Thoracic aorta (tissue), 2 donors: ENCODE data around the gene COA7. TPM values are rescaled to one million over a fixed set of nuclear protein-coding genes. Genes with fewer than 3 reads are reported as not detected.

ENCODE experiments used
- ATAC-seq: fragments of 150-250 bp; one replicate; pipeline ENCODE4 v1.8.0; 2017; ENCODE audit warnings: low read depth; ENCODE audit not compliant: insufficient number of reproducible peaks, low FRiP score
- DNase-seq: peaks from one replicate; pipeline ENCODE4 v3.0.0-alpha.2; 2020; ENCODE audit warnings: low spot score
- H3K27ac ChIP-seq, 2 donors: fragments of 200-600 bp; sonication (generic); 1 replicate in 1 of 2; 2 replicates in 1 of 2; pipeline ENCODE4 v1.5.1; 2016; ENCODE audit warnings: mild to moderate bottlenecking in 2 of 2, moderate library complexity in 2 of 2
- H3K27me3 ChIP-seq: fragments of 200-600 bp; sonication (generic); replicated peaks from 2 replicates; pipeline ENCODE4 v1.6.0; 2016; ENCODE audit warnings: mild to moderate bottlenecking; ENCODE audit not compliant: insufficient read depth
- H3K36me3 ChIP-seq: fragments of 200-600 bp; sonication (generic); one replicate; pipeline ENCODE4 v1.5.1; 2016
- H3K4me1 ChIP-seq, 2 donors: fragments of 200-600 bp; sonication (generic); 1 replicate in 1 of 2; 2 replicates in 1 of 2; pipeline versions ENCODE4 v1.5.1 to v1.6.0; 2016; ENCODE audit warnings: low read depth in 2 of 2, mild to moderate bottlenecking in 1 of 2; ENCODE audit not compliant: control insufficient read depth in 1 of 2
- H3K4me3 ChIP-seq: fragments of 200-600 bp; sonication (generic); 2 replicates; pipeline ENCODE4 v1.5.1; 2016; ENCODE audit warnings: mild to moderate bottlenecking
- H3K9me3 ChIP-seq: fragments of 200-600 bp; sonication (generic); 2 replicates; pipeline ENCODE4 v1.5.1; 2016
- total RNA-seq, 2 donors: library from RNA; depleted of rRNA; stranded (reverse); fragments of >200 nt; gene quantifications; one replicate each; pipeline versions ENCODE4 v1.1.0 to v1.2.3, GENCODE V29; 2016
- TF ChIP-seq, protein P1 (sequence below): fragments of 200-600 bp; sonication (generic); IDR thresholded peaks from one replicate; pipeline ENCODE4 v1.5.1; 2019; ENCODE audit warnings: antibody characterized with exemption

COA7 gene
- total RNA-seq, 2 donors from 2014 or later, result 4.6 to 9.9 TPM

DNA sequence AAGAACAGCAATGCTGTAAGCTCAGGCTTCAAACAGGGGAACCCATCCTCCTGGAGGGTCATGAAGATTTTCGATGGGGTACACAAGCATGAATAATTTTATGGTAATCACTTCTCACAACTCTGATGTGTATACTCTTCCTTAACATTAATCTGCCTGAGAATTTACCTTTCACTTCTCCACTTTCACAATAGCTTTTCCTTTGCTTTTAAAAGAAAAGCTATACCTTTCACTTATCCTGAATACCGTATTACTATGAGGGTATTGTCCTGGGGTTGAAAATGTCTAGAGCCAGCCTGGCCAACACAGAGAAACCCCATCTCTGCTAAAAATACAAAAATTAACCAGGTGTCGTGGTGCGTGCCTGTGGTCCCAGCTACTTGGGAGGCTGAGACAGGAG is 15.4 kb upstream of the COA7 start:
- ATAC-seq (no peak), DNase-seq (no peak)
- H3K9me3 ChIP-seq, result no peaks in the 10 kb centered on the region
- H3K27me3 ChIP-seq, result no peaks in the 10 kb centered on the region
- no peak overlapping the region for H3K4me3 ChIP-seq
- TF ChIP-seq, protein P1, sequence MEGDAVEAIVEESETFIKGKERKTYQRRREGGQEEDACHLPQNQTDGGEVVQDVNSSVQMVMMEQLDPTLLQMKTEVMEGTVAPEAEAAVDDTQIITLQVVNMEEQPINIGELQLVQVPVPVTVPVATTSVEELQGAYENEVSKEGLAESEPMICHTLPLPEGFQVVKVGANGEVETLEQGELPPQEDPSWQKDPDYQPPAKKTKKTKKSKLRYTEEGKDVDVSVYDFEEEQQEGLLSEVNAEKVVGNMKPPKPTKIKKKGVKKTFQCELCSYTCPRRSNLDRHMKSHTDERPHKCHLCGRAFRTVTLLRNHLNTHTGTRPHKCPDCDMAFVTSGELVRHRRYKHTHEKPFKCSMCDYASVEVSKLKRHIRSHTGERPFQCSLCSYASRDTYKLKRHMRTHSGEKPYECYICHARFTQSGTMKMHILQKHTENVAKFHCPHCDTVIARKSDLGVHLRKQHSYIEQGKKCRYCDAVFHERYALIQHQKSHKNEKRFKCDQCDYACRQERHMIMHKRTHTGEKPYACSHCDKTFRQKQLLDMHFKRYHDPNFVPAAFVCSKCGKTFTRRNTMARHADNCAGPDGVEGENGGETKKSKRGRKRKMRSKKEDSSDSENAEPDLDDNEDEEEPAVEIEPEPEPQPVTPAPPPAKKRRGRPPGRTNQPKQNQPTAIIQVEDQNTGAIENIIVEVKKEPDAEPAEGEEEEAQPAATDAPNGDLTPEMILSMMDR, result no peak
- H3K27ac ChIP-seq, result no peak overlapping the region
- H3K4me1 ChIP-seq, result no peaks in the 10 kb centered on the region
- H3K36me3 ChIP-seq, result no peaks in the 10 kb centered on the region

GRCh38 chr1:52709016-52709415 is 10.9 kb upstream of the COA7 start:
- DNase-seq, result no peak
- Histone ChIP-seq H3K27me3 (no peaks in the 10 kb centered on the region), H3K27ac (no peak overlapping the region), H3K9me3 (no peaks in the 10 kb centered on the region), H3K36me3 (no peaks in the 10 kb centered on the region), H3K4me1 (no peaks in the 10 kb centered on the region), H3K4me3 (no peak overlapping the region)
- TF ChIP-seq, protein P1, result no peak
- ATAC-seq, result no peak

DNA sequence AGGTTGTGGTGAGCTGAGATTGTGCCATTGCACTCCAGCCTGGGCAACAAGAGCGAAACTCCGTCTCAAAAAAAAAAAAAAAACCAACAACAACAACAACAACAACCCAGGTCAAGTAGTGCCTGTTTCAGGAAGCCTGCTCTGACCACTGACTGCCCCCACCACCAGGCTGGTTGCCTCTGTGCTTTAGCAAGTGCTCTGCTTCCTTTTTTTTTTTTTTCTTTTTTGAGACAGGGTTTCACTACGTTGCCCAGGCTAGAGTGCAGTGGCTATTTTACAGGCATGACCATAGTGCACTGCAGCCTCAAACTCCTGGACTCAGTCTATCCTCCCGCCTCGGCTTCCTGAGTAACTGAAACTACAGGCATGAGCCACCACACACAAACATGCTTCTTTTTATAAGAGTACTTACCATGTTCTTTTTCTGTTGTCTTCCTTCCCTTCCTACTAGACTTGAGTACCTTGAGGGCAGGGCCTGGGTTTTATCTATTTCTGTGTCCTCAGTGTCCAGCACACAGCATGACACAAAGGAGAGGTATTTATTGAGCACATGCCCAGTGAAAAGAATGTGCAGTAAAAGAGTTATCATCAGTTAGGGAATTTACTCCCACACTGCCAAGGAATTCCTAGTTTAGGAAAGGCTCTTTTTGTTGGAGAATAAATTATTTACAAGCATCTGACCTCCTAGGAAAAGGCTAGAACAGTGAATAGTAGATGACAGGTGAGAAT is 9.9 kb upstream of the COA7 start:
- Histone ChIP-seq H3K4me1 (peaks cover 0 to 4% of the 10 kb centered on the region in 2 donors), H3K4me3 (no peak overlapping the region), H3K27ac (no peak overlapping the region), H3K9me3 (no peaks in the 10 kb centered on the region), H3K36me3 (no peaks in the 10 kb centered on the region), H3K27me3 (no peaks in the 10 kb centered on the region)
- no peak for ATAC-seq
- no peak for DNase-seq
- TF ChIP-seq, protein P1, result no peak

DNA sequence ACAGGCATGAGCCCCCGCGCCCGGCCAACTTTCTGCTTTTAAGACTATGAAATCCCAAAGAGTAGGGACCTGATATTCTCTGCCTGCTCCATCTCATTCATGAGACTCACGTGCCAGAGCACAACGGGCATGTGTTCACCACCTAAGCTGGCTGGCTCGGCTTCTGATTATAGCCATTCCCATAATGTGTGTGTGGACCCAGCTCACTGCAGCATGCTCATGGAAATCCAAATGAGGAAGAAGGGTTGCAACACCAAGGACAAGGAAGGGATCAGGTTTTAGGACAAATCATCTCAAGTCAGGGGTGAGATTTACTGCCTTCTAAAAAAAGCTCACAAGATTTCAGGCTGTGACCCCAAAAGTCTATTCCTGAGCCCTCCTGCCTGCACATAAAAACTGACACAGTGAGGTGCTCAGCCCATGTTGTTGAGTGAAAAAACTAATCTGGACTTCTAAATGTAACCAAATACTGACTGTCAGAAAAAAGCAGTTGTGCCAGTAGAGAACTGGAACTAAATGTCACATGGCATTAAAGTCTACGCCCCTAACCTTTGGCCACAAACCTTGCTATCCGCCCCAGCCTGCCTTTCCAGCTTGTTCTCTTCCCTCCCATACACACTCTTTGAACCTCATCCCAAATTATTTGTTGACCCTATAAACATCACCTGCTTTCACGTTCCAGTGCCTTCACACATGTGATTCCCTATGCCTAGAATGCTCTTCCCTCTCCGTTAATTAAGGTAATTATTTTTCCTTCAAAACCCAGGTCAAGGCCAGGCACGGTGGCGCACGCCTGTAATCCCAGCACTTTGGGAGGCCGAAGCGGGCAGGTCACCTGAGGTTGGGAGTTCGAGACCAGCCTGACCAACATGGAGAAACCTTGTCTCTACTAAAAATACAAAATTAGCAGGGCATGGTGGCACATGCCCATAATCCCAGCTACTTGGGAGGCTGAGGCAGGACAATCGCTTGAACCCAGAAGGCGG is 9.1 kb upstream of the COA7 start:
- Histone ChIP-seq H3K27me3 (no peaks in the 10 kb centered on the region), H3K27ac (no peak overlapping the region), H3K36me3 (no peaks in the 10 kb centered on the region), H3K9me3 (no peaks in the 10 kb centered on the region), H3K4me1 (peaks cover 3 to 4% of the 10 kb centered on the region in 2 donors), H3K4me3 (no peak overlapping the region)
- DNase-seq, result no peak
- TF ChIP-seq, protein P1, result no peak
- ATAC-seq, result no peak

GRCh38 chr1:52706136-52706670 is 8.1 kb upstream of the COA7 start:
- Histone ChIP-seq H3K27me3 (no peaks in the 10 kb centered on the region), H3K36me3 (no peaks in the 10 kb centered on the region), H3K9me3 (no peaks in the 10 kb centered on the region), H3K4me3 (no peak overlapping the region), H3K27ac (no peak overlapping the region), H3K4me1 (peaks cover 3 to 4% of the 10 kb centered on the region in 2 donors)
- TF ChIP-seq, protein P1, result no peak
- ATAC-seq (no peak), DNase-seq (no peak)
